Smooth muscle cell (in vitro differentiated cells): ENCODE measurements around the gene BBX. TPM values are rescaled to one million over a fixed set of nuclear protein-coding genes. Genes with fewer than 3 reads are reported as not detected.

Experiments
- DNase-seq: peaks from one replicate; lab custom pipeline; 2025; ENCODE audit not compliant: unreplicated experiment; lab: John Stamatoyannopoulos, UW
- H2AFZ ChIP-seq: fragments of 200-600 bp; sonication (generic); 2 replicates; pipeline ENCODE4 v1.6.0; 2016; ENCODE audit warnings: antibody characterized with exemption, low read depth, mild to moderate bottlenecking
- H3F3A ChIP-seq: fragments of 200-600 bp; sonication (generic); 2 replicates; pipeline ENCODE4 v1.6.0; 2017; ENCODE audit warnings: antibody characterized with exemption, low read depth
- H3K27ac ChIP-seq: fragments of 200-600 bp; sonication (generic); 2 replicates; pipeline ENCODE4 v1.5.1; 2016; ENCODE audit warnings: low read depth, mild to moderate bottlenecking
- H3K27me3 ChIP-seq: fragments of 200-600 bp; sonication (generic); 2 replicates; pipeline ENCODE4 v1.6.1; 2016; ENCODE audit warnings: low read depth, mild to moderate bottlenecking
- H3K36me3 ChIP-seq: fragments of 200-600 bp; sonication (generic); 2 replicates; pipeline ENCODE4 v1.5.1; 2016; ENCODE audit warnings: low read depth
- H3K4me1 ChIP-seq: fragments of 200-600 bp; sonication (generic); 2 replicates; pipeline ENCODE4 v1.5.1; 2016; ENCODE audit warnings: low read depth
- H3K4me2 ChIP-seq: fragments of 200-600 bp; sonication (generic); 2 replicates; pipeline ENCODE4 v1.6.0; 2016; ENCODE audit warnings: mild to moderate bottlenecking
- H3K4me3 ChIP-seq: fragments of 200-600 bp; sonication (generic); 2 replicates; pipeline ENCODE4 v1.5.1; 2016; ENCODE audit warnings: mild to moderate bottlenecking
- H3K79me2 ChIP-seq: fragments of 200-600 bp; sonication (generic); 2 replicates; pipeline ENCODE4 v1.6.0; 2016; ENCODE audit warnings: low read depth, mild to moderate bottlenecking
- H3K9ac ChIP-seq: fragments of 200-600 bp; sonication (generic); 2 replicates; pipeline ENCODE4 v1.6.0; 2016; ENCODE audit warnings: low read depth
- H3K9me3 ChIP-seq: fragments of 200-600 bp; sonication (generic); replicated peaks from 2 replicates; pipeline ENCODE4 v1.5.1; 2016; ENCODE audit warnings: low read depth
- H4K20me1 ChIP-seq: fragments of 200-600 bp; sonication (generic); 2 replicates; pipeline ENCODE4 v1.6.0; 2016; ENCODE audit warnings: low read depth
- WGBS: methylation state at CpG from one replicate; pipeline ENCODE4 v1.1.7; 2016; ENCODE audit warnings: low lambda C conversion rate; 5-methylcytosine and 5-hydroxymethylcytosine counted together
- polyA plus RNA-seq: library from polyadenylated mRNA; unstranded; fragments of >200 nt; fragmentation: Nextera tagmentation; extraction: Ambion mirVana; gene quantifications from 2 replicates; pipeline ENCODE4 v1.2.1, GENCODE V29; 2016
- total RNA-seq: library from RNA; depleted of rRNA; stranded (reverse); fragments of >200 nt; gene quantifications from 2 replicates; pipeline ENCODE4 v1.2.3, GENCODE V29; 2014
- TF ChIP-seq, protein P1 (sequence below): fragments of 200-600 bp; sonication (generic); IDR thresholded peaks from 2 replicates; pipeline ENCODE4 v1.5.1; 2017; ENCODE audit warnings: borderline replicate concordance, mild to moderate bottlenecking, antibody characterized with exemption; ENCODE audit not compliant: insufficient read depth, poor library complexity, severe bottlenecking

Gene BBX
- total and polyA plus RNA-seq, 2 experiments from 2014 or later, result 58.9 to 66.4 TPM

GRCh38 chr3:107590786-107591185, 68.0 kb downstream of the BBX start:
- peaks cover 58% of the 10 kb centered on the region for H4K20me1 ChIP-seq
- H3K4me1 ChIP-seq, result no peaks in the 10 kb centered on the region
- TF ChIP-seq, protein P1, sequence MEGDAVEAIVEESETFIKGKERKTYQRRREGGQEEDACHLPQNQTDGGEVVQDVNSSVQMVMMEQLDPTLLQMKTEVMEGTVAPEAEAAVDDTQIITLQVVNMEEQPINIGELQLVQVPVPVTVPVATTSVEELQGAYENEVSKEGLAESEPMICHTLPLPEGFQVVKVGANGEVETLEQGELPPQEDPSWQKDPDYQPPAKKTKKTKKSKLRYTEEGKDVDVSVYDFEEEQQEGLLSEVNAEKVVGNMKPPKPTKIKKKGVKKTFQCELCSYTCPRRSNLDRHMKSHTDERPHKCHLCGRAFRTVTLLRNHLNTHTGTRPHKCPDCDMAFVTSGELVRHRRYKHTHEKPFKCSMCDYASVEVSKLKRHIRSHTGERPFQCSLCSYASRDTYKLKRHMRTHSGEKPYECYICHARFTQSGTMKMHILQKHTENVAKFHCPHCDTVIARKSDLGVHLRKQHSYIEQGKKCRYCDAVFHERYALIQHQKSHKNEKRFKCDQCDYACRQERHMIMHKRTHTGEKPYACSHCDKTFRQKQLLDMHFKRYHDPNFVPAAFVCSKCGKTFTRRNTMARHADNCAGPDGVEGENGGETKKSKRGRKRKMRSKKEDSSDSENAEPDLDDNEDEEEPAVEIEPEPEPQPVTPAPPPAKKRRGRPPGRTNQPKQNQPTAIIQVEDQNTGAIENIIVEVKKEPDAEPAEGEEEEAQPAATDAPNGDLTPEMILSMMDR, result no peak

DNA sequence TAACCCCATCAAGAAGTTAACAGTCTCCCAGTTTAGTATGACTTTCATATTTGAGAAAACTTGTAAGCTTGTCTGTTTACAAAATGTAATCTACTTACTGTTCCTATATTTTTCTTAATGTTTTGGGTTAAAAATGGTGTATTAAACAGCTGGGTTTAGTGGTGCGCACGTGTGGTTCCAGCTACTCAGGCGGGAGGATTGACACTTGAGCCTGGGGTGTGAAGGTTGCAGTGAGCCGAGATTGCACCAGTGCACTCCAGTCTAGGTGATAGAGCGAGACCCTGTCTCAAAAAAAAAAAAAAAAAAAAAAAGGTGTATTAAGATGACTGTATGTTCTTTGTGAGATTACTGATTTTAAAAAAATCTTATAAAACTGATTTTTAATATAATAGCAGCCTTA, 69.3 kb downstream of the BBX start:
- H3K27me3 ChIP-seq, result no peaks in the 10 kb centered on the region
- WGBS, result 97% methylated on average over 5 of the region's 5 CpGs
- H2AFZ ChIP-seq, result no peak overlapping the region
- no peaks in the 10 kb centered on the region for H3K36me3 ChIP-seq
- TF ChIP-seq, protein P1, result no peak
- peaks cover 60% of the 10 kb centered on the region for H4K20me1 ChIP-seq
- DNase-seq, result no peak
- peaks cover 17% of the 10 kb centered on the region for H3K79me2 ChIP-seq
- no peak overlapping the region for H3K4me3 ChIP-seq
- H3K9ac ChIP-seq, result no peak overlapping the region
- H3K4me2 ChIP-seq, result no peak overlapping the region
- H3K9me3 ChIP-seq, result no peaks in the 10 kb centered on the region
- no peak overlapping the region for H3K27ac ChIP-seq
- no peaks in the 10 kb centered on the region for H3F3A ChIP-seq
- peaks cover 7% of the 10 kb centered on the region for H3K4me1 ChIP-seq

More at GRCh38 chr3:107590786-107591185, 68.0 kb downstream of the BBX start:
- no peaks in the 10 kb centered on the region for H3K27me3 ChIP-seq
- whole genome bisulfite sequencing, result 96% methylated on average over 1 of the region's 1 CpG
- H2AFZ ChIP-seq, result no peak overlapping the region
- H3K9ac ChIP-seq, result no peak overlapping the region
- peaks cover 10% of the 10 kb centered on the region for H3K79me2 ChIP-seq
- H3K4me3 ChIP-seq, result no peak overlapping the region
- no peak for DNase-seq
- H3K4me2 ChIP-seq, result no peak overlapping the region
- no peaks in the 10 kb centered on the region for H3F3A ChIP-seq
- H3K36me3 ChIP-seq, result no peaks in the 10 kb centered on the region
- no peak overlapping the region for H3K27ac ChIP-seq
- no peaks in the 10 kb centered on the region for H3K9me3 ChIP-seq

GRCh38 chr3:107594870-107595269, 72.1 kb downstream of the BBX start:
- Histone ChIP-seq H3K4me3 (no peak overlapping the region), H3K27me3 (no peaks in the 10 kb centered on the region), H3K9ac (no peak overlapping the region), H3F3A (no peaks in the 10 kb centered on the region), H3K4me2 (no peak overlapping the region), H3K27ac (no peak overlapping the region), H2AFZ (no peak overlapping the region), H4K20me1 (peaks cover 65% of the 10 kb centered on the region), H3K79me2 (peaks cover 27% of the 10 kb centered on the region), H3K9me3 (no peaks in the 10 kb centered on the region), H3K4me1 (peaks cover 33% of the 10 kb centered on the region), H3K36me3 (no peaks in the 10 kb centered on the region)
- no peak for DNase-seq
- 65% methylated on average over 3 of the region's 3 CpGs for WGBS
- TF ChIP-seq, protein P1, result no peak

DNA sequence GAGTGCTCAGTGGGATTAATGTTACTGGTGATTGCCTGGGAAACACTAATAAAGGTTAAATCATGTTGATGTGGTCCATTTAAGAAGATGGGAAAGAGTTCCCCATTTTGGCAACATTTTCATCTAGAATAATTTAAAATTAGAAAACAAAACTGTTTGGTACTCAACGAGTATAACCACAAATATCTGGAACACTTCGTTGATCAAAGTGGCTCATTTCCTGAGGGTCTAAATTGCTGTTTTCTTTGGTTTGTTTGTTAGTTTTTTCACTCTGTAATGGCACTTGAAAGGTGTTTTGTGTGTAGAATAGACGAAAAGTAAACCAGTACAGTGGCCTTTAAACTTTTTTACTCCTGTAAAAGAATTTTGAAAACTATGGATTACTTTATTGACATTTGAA, 73.9 kb downstream of the BBX start:
- H3K27me3 ChIP-seq, result no peaks in the 10 kb centered on the region
- peaks cover 41% of the 10 kb centered on the region for H3K4me1 ChIP-seq
- H3K4me2 ChIP-seq, result no peak overlapping the region
- TF ChIP-seq, protein P1, result no peak
- H4K20me1 ChIP-seq, result peaks cover 50% of the 10 kb centered on the region
- no peak for DNase-seq
- H3K36me3 ChIP-seq, result no peaks in the 10 kb centered on the region
- H3K9ac ChIP-seq, result no peak overlapping the region
- no peak overlapping the region for H2AFZ ChIP-seq
- H3K9me3 ChIP-seq, result no peaks in the 10 kb centered on the region
- no peak overlapping the region for H3K4me3 ChIP-seq
- H3K27ac ChIP-seq, result no peak overlapping the region
- peaks cover 32% of the 10 kb centered on the region for H3K79me2 ChIP-seq
- WGBS, result 85% methylated on average over 3 of the region's 3 CpGs
- no peaks in the 10 kb centered on the region for H3F3A ChIP-seq
